ENCODE results near the gene MATN1.
A peak's percentile ranks its signal among the peaks of the same experiment; 100 is the strongest.

MATN1 gene

DNA sequence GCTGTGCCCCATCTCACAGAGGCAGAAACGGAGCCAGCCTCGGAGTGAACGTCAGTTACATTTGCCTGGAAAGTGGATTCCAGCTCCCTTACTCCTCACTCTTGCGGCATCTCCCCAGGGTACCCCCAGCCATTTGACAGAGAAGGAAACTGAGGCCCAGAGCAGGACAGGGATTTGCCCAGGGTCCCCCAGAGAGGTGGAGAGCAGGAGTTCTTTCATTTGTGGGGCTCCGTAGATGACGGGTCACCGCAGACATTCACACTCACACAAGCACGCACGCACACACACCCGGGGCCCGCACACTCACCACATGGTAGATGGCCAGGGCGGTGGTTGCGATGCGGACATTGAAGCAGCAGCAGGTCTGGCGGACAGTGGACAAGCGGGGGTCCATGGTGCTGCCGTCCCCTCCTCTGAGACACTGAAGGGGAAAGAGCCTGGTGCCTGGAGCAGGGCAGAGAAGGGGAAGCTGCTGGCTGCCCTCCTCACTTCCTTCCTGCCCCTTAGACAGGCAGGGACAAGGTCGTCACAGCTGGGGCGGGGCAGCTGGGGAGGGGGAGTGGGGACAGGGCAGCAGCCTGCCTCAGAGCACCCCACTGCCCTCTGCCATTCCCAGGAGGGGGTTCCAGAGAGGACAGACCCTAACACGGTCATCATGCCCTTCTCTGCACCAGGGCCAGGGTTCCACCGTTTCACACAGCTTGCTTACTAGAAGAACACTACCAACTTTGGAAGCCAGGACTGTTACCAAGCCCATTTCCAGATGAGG is 34.2 kb upstream of the MATN1 start, which contains the start of gene LAPTM5:
TSS of gene LAPTM5 (minus strand) at position 423 of the 769 bp plus-strand sequence. CDS start at position 394, 29 bp downstream.
- DNase-seq, result no peak

DNA sequence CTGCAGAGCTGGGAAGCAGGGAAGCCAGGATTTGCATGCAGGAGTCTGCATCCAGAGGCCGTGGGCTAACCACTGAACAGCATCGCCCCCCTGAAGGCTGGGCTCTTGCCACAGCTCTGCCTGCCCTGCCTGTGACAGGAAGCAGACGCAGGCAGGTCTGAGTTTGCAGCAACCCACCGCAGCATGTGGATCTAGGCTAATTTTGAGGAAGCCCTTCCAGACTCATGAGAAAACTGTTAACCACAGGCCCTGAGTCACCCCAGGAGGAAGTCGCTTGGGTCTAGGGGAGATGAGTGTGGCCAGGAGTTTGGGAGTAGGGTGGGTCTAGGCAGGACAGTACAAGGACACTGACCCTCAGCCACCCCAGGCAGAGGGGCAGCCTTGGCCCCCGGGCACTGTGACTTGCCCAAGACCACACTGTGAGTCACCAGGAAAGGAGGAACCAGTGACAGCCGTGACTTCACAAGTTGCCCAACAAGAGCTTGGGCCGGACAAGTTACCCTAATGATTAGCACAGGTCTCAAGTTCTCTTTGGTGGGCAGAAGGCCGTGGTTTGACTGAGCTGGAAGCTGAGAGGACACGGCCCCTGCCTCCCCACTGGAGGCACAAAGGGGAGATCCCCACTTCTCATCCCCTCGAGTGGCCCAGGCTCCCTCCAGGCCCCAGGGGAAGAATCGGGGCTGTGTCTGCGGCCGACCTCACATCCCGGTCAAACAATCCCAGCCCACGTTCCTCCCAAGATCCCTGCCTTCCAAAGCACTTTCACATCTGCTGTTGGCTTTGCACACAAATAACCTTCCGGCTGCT is 33.4 kb upstream of the MATN1 start:
- DNase-seq, result peak; percentile 76

DNA sequence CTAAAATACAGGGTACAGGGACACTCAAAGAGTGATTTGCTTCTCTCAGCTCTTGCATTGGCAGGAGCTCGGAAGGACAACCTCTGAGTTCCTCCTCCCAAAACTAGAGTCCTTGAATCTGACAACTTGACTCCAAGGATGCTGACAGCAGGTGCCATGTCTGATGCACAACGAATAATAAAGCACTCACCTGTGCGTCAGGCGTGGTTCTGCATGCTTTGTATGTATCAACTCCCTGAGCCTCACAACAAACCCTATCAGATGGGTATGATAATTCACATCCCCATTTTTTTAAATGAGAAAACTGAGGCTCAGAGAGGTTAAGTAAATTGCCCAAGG is 32.8 kb upstream of the MATN1 start:
- no peak for DNase-seq

DNA sequence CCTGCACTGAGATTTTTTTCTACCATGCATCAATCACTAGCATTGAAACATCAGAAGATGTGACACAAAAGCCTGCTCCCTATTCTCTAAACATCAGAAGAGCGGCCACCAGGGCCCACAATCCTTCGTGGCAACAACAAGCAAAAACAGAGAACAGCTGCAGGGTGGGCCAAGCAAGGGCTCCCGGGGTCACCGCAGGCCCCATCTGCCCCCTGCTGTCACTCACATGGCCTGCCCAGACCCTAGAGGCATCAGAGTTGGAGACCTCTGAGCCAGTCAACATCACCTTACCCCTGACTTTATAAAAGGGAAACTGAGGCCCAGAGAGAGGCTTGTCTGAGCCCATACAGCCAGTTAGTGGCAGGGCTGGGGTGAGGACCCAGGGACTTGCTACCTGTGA is 32.4 kb upstream of the MATN1 start:
- no peak for DNase-seq

DNA sequence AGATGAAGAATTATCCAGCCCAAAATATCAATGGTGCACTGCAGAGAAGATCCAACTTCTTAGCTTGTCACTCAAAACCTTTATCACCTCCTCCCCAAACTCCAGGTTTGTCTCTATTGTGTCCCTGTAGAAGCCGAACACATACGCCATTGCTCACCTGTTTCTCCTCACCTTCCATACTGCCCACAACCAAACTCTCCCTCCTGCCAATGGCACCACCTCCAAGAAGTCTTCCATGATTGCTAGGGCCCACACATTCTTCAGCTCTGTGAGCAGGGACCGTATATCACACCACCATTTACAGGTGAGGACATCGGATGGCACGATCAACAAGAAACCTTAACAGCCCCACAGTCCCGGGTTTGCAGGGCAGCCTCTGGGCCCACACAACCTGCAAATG is 31.9 kb upstream of the MATN1 start:
- no peak for DNase-seq

DNA sequence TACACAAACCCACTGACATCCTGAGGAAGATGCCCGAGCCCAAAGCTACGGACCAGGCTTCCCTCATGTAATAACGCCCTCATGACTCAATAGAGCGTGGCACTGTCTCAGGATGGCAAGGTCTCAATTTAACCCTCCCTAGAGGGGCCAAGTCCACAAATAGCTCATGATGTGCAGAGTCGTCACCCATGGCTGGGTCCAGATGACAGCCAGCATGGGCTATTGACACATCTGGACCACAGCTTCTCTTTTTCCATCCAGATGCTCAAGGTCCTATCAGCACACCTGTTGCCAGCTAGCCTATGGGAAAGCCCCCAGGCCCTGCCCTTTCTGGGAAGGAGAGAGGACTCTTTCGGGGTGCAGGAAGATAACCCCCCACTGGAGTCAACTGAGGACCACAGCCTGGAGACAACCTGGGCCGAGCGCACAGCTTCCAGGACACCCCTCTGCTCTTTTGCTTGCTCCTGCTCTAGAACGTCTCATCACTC is 31.3 kb upstream of the MATN1 start:
- no peak for DNase-seq

DNA sequence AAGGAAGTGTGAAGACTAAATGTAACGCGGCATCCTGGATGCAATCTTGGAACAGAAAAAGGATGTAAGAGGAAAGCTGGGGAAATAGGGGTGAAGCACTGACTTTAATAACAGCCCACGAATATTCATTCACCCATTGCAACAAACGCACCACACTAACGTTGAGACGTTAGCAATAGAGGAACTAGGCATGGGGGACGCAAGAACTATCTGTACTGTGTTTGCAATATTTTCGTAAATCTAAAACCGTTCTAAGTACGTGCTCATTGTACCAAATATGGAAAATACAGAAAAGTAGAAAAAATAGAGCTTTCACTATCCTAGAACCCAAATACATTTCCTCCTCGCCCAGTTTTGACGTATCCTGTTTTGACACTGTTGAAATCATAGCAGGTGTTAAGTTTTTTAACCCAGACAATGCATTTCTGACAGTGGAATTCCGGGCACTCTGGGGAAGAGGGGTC is 30.3 kb upstream of the MATN1 start:
- DNase-seq, result no peak

DNA sequence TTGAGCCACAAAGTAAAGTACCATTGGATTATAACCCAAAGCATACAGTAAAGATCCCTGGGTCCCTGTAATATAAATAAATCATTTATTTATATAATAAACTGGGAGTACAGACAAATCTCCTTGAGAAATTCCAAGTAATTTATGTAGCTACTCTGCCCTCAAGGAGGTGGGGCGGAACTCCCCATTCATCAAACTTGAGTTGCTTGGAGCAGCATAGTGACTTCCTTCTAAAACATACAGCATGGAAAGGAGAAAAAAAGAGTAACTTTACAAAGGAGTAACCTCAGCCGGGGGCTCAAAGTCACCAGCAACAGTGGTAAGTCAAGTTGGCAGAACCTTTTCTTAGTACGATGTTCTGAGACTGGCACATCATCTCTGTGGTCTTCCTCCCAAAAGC is 29.7 kb upstream of the MATN1 start:
- no peak for DNase-seq

DNA sequence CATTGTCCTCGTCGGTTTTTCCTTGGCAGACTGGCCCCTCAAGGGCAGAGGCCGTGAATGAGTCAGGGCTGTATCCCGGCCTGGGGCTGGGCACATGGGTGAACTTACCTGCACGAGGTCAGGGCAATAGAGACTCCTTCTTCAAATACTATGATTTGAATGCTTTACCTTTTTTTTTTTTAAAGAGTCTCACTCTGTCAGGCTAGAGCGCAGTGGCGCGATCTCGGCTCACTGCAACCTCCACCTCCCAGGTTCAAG is 29.2 kb upstream of the MATN1 start:
- DNase-seq, result no peak

DNA sequence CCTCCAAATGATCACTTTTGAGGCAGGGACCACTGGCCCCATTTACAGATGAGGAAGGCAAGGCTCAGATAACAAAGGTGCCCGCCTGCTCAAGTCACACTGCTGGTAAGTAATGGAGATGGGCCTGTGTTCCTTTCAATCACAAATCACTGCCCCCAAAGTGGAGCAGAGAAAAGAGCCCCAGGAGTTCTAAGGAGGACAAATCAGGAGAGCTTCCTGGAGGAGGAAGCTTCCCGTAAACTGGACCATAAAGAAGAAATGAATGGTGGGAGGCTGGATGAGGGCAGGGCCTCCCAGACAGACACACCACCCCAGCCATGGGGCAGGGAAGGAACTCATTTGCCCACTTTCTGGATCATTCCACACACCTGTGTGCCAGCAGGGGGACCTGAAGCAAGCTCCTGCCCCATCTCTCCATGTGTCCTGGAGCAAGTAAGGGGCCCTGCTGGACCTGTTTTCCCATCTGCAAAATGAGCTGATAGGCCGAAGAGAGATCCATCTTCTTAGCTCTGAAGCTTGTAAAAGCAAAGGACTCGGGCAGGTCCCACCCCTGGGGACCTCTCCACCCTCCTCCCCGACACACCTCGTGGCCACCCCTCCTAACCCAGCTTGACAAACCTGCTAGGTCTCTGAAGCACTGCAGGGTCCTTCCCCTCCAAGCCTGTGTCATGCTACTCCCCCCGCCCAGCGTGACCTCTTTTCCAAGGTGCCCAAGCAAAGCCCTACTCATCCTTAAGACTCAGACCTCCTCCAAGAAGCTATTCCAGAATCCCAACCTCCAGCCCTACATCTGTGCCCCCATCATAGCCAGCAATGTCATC is 28.7 kb upstream of the MATN1 start:
- no peak for DNase-seq

DNA sequence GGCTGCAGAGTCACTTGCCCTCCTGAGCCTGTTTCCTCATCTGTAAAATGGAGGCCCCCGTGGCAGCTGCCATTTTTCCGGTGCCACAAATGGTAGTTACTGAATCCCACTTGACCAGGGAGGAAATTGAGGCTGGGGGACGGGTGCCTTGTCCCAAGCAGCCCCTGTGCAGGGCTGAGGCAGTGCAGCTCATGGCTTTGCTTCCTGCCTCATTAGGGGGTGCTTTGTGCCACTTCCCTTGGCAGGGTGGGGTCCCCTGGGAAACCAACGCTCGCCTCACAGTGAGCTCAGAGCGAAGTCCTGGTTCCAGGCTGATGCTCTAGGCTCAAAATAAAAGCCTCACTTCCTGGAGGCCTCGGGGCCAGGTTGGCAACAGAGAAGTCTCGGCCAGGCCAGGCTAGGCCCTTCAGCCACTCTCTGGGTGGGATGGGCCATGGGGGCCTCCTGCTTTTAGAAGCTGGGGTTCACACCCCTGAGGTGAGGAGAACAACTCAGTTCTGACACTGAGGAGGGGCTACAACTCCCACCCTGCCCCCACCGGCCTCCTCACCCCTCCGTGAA is 27.4 kb upstream of the MATN1 start:
- DNase-seq, result no peak

DNA sequence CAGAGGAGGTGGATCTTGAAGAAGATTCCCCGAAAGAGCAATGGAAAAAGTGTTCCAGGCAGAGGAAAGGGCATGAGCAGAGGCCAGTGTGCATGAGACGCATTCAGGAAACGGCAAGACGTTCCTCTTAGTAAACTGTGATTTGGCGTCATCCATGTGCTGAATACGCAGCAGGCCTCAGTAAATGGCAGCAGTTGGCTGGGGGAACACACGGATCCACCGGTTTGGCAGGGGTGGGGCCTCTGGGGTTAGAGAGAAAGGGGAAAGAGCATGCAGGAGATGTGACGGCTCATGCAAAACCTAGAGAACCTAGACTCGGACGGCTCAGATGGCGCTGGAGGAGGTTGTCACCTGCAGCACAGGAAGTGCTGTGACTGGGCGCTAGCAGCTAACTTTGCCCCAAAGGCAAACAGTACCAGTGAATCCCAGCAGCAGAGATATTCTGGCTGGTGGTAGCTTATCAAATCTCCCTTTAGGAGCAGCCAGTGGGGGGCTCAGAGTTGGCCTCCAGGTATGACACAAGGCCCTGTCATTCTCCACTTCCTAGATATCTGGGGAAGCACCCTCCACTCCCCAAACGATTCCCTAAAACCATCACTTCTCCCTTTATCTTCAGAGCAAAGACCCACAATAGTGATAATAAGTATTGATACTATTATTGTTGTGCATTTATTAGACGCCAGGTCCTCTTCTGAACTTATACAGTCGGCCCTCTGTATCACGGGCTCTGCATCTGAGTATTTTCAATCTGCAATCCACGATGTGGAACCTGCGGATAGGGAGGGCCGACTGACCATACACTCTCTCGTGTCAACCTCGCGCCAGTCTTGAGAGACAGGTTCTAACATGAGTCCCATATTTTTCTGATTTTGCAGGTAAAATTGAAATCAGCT is 26.6 kb upstream of the MATN1 start:
- DNase-seq, result no peak

DNA sequence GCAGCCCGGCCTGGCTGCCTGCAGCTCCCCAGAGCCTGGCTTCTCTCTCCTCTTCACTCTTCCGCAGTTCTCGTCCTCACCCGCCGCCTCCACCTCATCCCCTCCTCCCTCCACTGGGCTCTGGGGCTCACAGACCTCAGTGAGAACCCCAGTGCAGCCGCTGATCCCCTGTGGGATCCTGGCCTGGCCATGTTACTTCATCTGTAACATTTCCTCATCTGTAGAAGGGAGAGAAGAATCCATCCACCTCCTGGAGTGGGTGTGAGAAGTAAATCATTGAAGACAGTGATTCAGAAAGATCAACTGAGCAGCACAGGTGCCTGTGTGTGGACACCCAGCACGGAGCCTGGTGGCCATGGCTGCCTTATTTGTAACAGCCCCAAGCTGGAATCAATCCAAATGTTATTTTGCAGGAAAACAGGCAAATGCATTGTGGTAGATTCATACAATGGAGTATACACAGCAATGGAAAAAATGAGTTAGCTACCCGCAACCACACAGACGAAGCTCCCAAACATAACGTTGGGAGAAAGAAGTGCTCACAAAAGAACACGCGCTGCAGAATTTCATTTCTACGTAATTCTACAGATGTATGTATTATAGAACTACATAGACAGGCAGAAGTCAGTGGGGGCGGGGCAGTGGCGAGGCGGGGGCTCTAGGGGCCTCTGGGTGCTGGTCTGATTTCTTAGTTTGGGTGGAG is 25.5 kb upstream of the MATN1 start:
- no peak for DNase-seq

DNA sequence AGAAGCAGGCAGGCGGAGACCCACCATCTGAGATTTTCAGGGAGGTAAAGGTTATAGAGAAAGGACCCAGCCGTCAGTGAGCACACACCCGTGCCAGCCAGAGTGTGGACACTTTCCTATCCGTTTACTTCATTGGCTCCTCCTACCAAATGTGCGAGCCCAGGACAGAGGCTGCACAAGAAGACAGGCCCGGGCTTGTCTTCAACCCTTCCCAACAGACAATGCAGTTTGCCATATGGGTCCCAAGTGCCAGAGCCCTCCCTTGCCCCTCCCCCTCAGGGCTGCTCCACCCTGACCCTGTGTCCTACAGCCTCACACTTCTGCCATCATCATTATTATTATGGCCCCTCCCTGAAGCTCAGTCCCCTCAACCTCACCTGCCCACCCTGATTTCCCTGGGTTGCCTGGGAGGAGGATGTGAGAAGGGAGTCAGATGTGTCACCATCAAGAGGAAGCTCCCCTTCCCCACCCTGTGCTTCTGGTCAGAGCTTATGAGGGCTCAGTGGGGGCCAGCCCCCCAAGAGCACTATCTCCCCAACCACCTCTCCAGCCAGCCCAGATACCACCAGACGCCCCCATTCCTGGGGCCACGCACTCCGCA is 24.8 kb upstream of the MATN1 start:
- DNase-seq, result no peak

DNA sequence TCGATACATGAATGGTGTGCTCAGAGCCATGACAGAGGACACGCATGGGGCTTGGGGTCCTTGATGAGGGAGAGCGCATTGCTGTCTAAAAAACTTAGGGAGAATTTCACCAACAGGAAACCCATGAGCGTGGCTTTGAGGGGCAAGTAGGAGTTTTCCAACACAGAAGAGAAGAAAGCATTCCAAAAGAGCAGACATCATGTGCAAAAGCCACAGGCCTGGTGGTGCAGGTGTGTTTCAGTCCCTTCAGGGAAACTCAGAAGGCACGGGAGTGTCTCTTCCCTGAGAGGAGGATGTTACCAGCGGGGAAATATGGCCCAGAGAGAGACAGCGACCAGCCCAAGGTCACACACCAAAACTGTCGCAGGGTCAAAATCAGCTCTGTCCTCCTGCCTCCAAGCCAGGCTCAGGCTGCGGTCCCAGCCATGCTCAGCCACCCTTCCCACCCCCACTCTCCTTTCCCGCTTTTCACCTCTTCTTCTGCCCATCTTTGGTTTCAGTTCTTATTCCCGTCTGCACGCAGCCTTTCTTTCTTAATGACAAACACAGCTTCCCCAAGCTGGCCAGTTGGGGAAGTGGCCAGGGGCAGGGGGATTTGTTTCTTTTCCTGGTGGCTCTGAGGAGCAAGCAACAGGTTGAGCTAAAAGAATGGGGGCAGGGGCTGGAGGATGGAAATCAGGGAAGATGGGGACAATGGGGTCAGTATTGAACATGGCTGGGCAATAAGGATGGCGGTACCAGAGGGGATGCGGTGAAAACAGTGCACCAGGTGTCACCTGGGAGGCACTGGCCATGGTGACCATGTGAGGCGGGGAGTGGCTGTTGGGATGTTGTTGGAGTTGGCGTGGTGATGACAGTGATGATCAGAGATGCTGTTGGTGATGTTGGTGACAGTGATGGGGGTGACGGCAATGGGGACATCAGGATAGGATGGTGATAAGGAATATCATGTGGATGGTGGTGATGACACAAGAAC is 23.9 kb upstream of the MATN1 start:
- DNase-seq, result no peak

DNA sequence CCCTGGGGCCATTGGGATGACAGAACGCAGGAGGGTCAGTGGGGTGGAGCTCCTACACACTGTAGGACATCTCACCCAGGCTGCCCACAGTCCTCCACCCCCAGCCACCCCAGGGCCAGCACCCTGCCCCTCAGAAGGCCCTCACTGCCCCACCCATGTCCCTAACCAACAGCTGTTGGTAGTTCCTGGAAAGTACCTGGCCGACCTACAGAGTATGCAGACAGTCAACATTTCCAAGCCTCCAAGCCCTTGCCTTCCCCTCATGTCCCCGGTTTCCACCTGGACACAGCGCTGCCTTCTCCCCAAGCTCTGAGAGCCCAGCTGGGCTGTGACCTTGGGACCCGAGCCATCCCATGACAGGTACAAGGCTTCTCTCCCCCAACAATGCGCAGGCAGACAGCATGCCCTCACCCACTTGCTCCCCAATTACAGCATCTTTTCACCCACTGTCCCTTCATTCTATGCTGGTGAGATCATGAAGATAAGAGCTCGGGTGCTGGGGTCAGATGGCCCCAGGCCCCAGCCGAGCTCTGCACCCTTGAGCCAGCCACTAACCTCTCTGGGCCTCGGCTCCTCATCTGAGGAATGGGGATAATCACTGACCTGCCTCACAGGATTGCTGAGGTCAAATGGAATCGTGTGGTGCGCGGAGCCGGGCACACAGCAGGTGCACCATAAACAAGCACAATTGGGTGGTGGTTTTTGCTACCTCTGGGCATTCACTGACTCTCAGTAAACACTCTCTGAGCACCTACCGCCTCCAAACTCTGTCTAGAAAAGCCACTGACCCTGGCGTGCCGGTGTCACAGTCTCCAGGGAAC is 23.0 kb upstream of the MATN1 start:
- DNase-seq, result no peak

DNA sequence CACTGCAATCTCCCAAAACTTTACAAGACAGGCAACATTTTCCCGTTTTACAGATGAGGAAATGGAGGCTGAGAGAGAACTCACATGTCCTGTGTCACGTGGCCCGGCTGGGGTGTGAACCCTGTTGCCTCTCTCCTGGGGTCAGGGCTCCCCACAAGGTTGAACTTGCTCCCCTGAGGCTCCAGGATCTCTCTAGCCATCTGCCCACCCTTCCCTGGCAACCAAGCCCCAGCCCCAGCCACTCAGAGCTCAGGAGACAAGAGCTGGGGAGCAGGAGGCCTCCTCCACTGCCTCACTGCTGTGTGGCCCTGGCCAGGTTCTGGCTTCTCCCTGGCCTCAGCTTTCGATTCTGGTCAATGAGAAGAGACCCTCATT is 22.4 kb upstream of the MATN1 start:
- DNase-seq, result no peak

DNA sequence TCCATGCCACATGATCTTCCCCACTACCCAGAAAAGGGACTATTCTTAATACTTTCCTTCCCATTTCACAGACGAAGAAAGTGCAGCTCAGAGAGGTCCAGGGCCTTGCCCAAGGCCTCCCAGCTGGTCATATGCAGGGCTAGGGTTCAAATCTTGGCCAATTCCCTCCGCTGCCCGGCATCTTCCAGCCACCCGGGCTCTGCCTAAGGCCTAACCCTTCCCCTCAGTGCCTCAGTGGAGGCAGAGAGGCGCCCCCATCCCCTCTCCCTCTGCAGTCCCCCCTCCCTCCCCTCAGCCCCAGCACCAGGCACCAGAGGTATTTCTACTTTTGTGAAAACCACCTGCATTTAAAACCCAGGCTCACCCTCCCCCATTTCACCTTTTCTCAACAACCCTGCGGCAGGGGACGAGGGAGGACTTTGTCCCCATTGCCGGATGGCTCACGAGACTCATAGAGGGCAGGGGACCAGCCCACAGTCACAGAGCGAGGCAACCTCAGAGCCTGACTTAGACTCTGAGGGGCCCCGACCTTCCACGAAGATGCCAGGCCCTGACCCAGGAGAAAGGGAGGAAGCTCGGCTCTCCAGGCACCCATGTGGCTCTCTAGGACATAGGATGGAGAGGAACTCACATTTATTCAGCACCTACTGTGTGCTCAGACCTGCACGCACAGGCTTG is 21.9 kb upstream of the MATN1 start:
- DNase-seq, result no peak

Measured in right forelimb (tissue), 1 donor.